ENCODE data around the gene NTNG1. TPM values are rescaled to one million over a fixed set of nuclear protein-coding genes. Genes with fewer than 3 reads are reported as not detected.

Gene NTNG1
- total RNA-seq, 1 experiment from 2014 or later = 2.3 TPM

- no peak overlapping the region for H3K4me3 Mint-ChIP-seq
- DNase-seq (ENCODE audit: low spot score) = no peak
- TF ChIP-seq KAT7 (CRISPR knock-in tag; IDR thresholded peaks at IDR 0.05; ENCODE audit: borderline replicate concordance) = no peak
- TF ChIP-seq CDX4 (CRISPR knock-in tag; IDR thresholded peaks at IDR 0.05; ENCODE audit: borderline replicate concordance) = no peak
- no peak for TF ChIP-seq ESRRA (CRISPR knock-in tag; IDR thresholded peaks at IDR 0.05; ENCODE audit: borderline replicate concordance)
- TF ChIP-seq CREM (CRISPR knock-in tag; IDR thresholded peaks at IDR 0.05) = no peak
- no peak for TF ChIP-seq ZSCAN18 (CRISPR knock-in tag; IDR thresholded peaks at IDR 0.05)
- TF ChIP-seq ZNF425 (CRISPR knock-in tag; conservative IDR thresholded peaks at IDR 0.05) = no peak
- TF ChIP-seq ZNF423 (CRISPR knock-in tag; IDR thresholded peaks at IDR 0.05) = no peak
- no peaks in the 10 kb centered on the region for H3K36me3 Mint-ChIP-seq
- peaks cover 7% of the 10 kb centered on the region; the same call in 1 of the 2 replicates for H3K9me3 Mint-ChIP-seq
- ChIA-PET POLR2A (no interaction called here), CTCF (no interaction called here)
- H3K27ac Mint-ChIP-seq = no peak overlapping the region
- H3K4me1 Mint-ChIP-seq = no peaks in the 10 kb centered on the region
- ATAC-seq = no peak
- H3K27me3 Mint-ChIP-seq (ENCODE audit: low read depth) = no peaks in the 10 kb centered on the region
Observed at GRCh38 chr1:107116306-107116790, 24.5 kb upstream of the NTNG1 start.

- Mint-ChIP-seq H3K36me3 (no peaks in the 10 kb centered on the region), H3K9me3 (no peaks in the 10 kb centered on the region), H3K27me3 (ENCODE audit: low read depth) (no peaks in the 10 kb centered on the region), H3K27ac (no peak overlapping the region), H3K4me1 (no peaks in the 10 kb centered on the region), H3K4me3 (no peak overlapping the region)
- no peak for DNase-seq (ENCODE audit: low spot score)
- TF ChIP-seq JAZF1 (CRISPR knock-in tag; IDR thresholded peaks at IDR 0.05) = no peak
- no peak for TF ChIP-seq STAT6 (CRISPR knock-in tag; conservative IDR thresholded peaks at IDR 0.05; ENCODE audit: low read depth)
- no peak for TF ChIP-seq CREM (CRISPR knock-in tag; IDR thresholded peaks at IDR 0.05)
- TF ChIP-seq HMGA2 (CRISPR knock-in tag; IDR thresholded peaks at IDR 0.05) = no peak
- TF ChIP-seq TP53 (CRISPR knock-in tag; IDR thresholded peaks at IDR 0.05) = no peak
- TF ChIP-seq ERG (CRISPR knock-in tag; IDR thresholded peaks at IDR 0.05) = no peak
- TF ChIP-seq CTCF (IDR thresholded peaks at IDR 0.05) = no peak
- no peak for TF ChIP-seq CDX4 (CRISPR knock-in tag; IDR thresholded peaks at IDR 0.05; ENCODE audit: borderline replicate concordance)
- ChIA-PET CTCF (no interaction called here), POLR2A (no interaction called here)
- no peak for ATAC-seq
Observed at GRCh38 chr1:107122225-107122624, 18.6 kb upstream of the NTNG1 start.

All from WTC11 (cell line).